Left renal cortex interstitium (tissue), 4 donors: ENCODE data around the gene CD44. TPM values are rescaled to one million over a fixed set of nuclear protein-coding genes. Genes with fewer than 3 reads are reported as not detected.

Experiments
- DNase-seq, 4 donors: peaks; one replicate each; pipeline ENCODE4 v3.0.0-alpha.2; 2013; ENCODE audit warnings: low read depth in 4 of 4, low spot score in 2 of 4, missing footprints in 1 of 4
- polyA plus RNA-seq, 4 donors: library from polyadenylated mRNA; unstranded; fragments of 120-200 nt; gene quantifications; one replicate each; pipeline ENCODE4 v1.2.1, GENCODE V29; 2013; ENCODE audit not compliant: insufficient read length in 4 of 4

Gene CD44
- polyA plus RNA-seq, 4 donors: 10.2 to 20.3 (median 10.7) TPM

- DNase-seq: no peak
These were observed 16.7 kb downstream of the CD44 start for GRCh38 chr11:35155677-35156076.

- DNase-seq: no peak
These were observed 19.1 kb downstream of the CD44 start for GRCh38 chr11:35157814-35158700.

GRCh38 chr11:35158701-35159510 is 19.9 kb downstream of the CD44 start:
- no peak for DNase-seq

- no peak for DNase-seq
These were observed 21.4 kb downstream of the CD44 start for GRCh38 chr11:35160246-35160824.

GRCh38 chr11:35160902-35161597 is 22.1 kb downstream of the CD44 start:
- DNase-seq: no peak

GRCh38 chr11:35162745-35163144 is 23.8 kb downstream of the CD44 start:
- DNase-seq: no peak

- no peak for DNase-seq
These were observed 24.2 kb downstream of the CD44 start for GRCh38 chr11:35163209-35163608.

GRCh38 chr11:35163702-35164496 is 24.9 kb downstream of the CD44 start:
- no peak for DNase-seq

- DNase-seq: no peak
These were observed 26.1 kb downstream of the CD44 start for GRCh38 chr11:35165030-35165422.

- DNase-seq: no peak
These were observed 26.7 kb downstream of the CD44 start for GRCh38 chr11:35165423-35166368.

GRCh38 chr11:35166369-35167360 is 27.7 kb downstream of the CD44 start:
- DNase-seq: no peak

- DNase-seq: no peak
These were observed 28.5 kb downstream of the CD44 start for GRCh38 chr11:35167426-35167954.

GRCh38 chr11:35168671-35169070 is 29.7 kb downstream of the CD44 start:
- no peak for DNase-seq

GRCh38 chr11:35169112-35169511 is 30.1 kb downstream of the CD44 start:
- DNase-seq: no peak

GRCh38 chr11:35169754-35170153 is 30.8 kb downstream of the CD44 start:
- DNase-seq: no peak

GRCh38 chr11:35170503-35170902 is 31.5 kb downstream of the CD44 start:
- peak in 1 of 4 donors; percentile 45 for DNase-seq

GRCh38 chr11:35171226-35171625 is 32.3 kb downstream of the CD44 start:
- no peak for DNase-seq
